Heart right ventricle (tissue), 16 donors: ENCODE results near the gene LDAH. TPM values are rescaled to one million over a fixed set of nuclear protein-coding genes. Genes with fewer than 3 reads are reported as not detected.

Source experiments
- ATAC-seq, 8 donors: fragments of 200-7000 bp; cut with Tn5 transposase; one replicate each; pipeline ENCODE4 v1.9.1; 2020; ENCODE audit warnings: mild to moderate bottlenecking in 8 of 8, moderate library complexity in 8 of 8, moderate number of reproducible peaks in 1 of 8
- DNase-seq, 2 donors: peaks; one replicate each; pipeline ENCODE4 v3.0.0-alpha.2; 2020
- H3K27ac ChIP-seq, 10 donors: fragments of 200-600 bp; sonication (generic) in 2 of 10; one replicate each; pipeline versions ENCODE4 v1.5.0 to v1.8.0; 2020 to 2022; ENCODE audit warnings: mild to moderate bottlenecking in 3 of 10
- H3K27me3 ChIP-seq, 7 donors: fragments of 200-600 bp; one replicate each; pipeline ENCODE4 v1.8.0; 2021 to 2022; ENCODE audit warnings: mild to moderate bottlenecking in 2 of 7
- H3K36me3 ChIP-seq, 9 donors: fragments of 200-600 bp; sonication (generic) in 1 of 9; one replicate each; pipeline versions ENCODE4 v1.5.0 to v1.8.0; 2020 to 2022; ENCODE audit warnings: mild to moderate bottlenecking in 2 of 9
- H3K4me1 ChIP-seq, 9 donors: fragments of 200-600 bp; sonication (generic) in 1 of 9; one replicate each; pipeline versions ENCODE4 v1.5.0 to v1.8.0; 2020 to 2022; ENCODE audit warnings: mild to moderate bottlenecking in 4 of 9
- H3K4me3 ChIP-seq, 10 donors: fragments of 200-600 bp; sonication (generic) in 2 of 10; one replicate each; pipeline versions ENCODE4 v1.5.0 to v1.8.0; 2020 to 2022; ENCODE audit warnings: mild to moderate bottlenecking in 7 of 10, moderate library complexity in 2 of 10
- H3K9me3 ChIP-seq, 11 donors: fragments of 200-600 bp in 10 of 11; sonication (generic) in 2 of 11; one replicate each; pipeline versions ENCODE4 v1.5.0 to v1.8.0; 2013 to 2022; ENCODE audit warnings: mild to moderate bottlenecking in 2 of 11, control low read depth in 1 of 11, moderate library complexity in 1 of 11
- CTCF ChIP-seq, 9 donors: fragments of 200-600 bp; sonication (generic) in 2 of 9; IDR thresholded peaks; one replicate each; pipeline versions ENCODE4 v1.5.0 to v1.8.0; 2021 to 2022; ENCODE audit warnings: antibody characterized with exemption in 9 of 9, mild to moderate bottlenecking in 5 of 9, moderate library complexity in 1 of 9
- WGBS, 2 donors: extraction: QIAGEN DNeasy Blood & Tissue Kit; methylation state at CpG; one replicate each; pipeline ENCODE4 v1.1.7; 2013; ENCODE audit warnings: inconsistent platforms in 1 of 2; 5-methylcytosine and 5-hydroxymethylcytosine counted together
- intact Hi-C, 10 donors: fragments of 100-400 bp; cut with DNase I; formaldehyde crosslinking; loops; one replicate each; pipeline versions ENCODE4 v1.11.1 to v1.14.2; 2022
- polyA plus RNA-seq, 2 donors: library from polyadenylated mRNA; stranded (reverse); fragments of 200-250 nt; gene quantifications; one replicate each; pipeline ENCODE4 v1.2.3, GENCODE V29; 2013
- total RNA-seq, 10 donors: library from RNA; stranded (reverse); fragmentation: NEBNext Ultra II Directional in 3 of 10; extraction: Animal tissue kit (Norgen Biotek cat#: 25700) in 3 of 10; gene quantifications; one replicate each; pipeline versions ENCODE4 v1.2.1 to v1.2.4, GENCODE V29; 2021 to 2023
- donor health status: Arrhythmogenic right ventricular cardiomyopathy.
- donor health status: ischemic (EF 13 %, LVEDD 7.1; RV severe dilation, severe dysfunction).
- donor health status: healthy with polysubstance abuse.
- donor health status: DM: no; HTN: yes; CAD: no.
- donor health status: DM: no; HTN: no; CAD: no.
- donor health status: ischemic (EF 25% LVEDD 6.9; RV normal size, moderate dysfunction).
- donor health status: ischemic (EF 25% LVEDD 5.7; RV mildly dilated, moderate dysfunction).
- donor health status: healthy.
- donor health status: DM: yes; HTN: yes; CAD: no.
- donor health status: Ischemic cardiomyopathy.
- donor health status: ischemic (EF 35%, LVEDD 5.7; RV mildly dilated, moderate dysfunction).
- donor health status: nonischemic (EF 11% LVEDD 7.7; RV severe dilation, severe dysfunction).
- donor health status: DM: yes; HTN: yes; CAD: no.
- donor health status: PGD.
- donor health status: ischemic (EF 29% LVEDD 5.4; RV normal size, mild dysfunction).
- donor health status: nonischemic (EF 23%, LVEDD 6.1; RV moderate dilation, normal function).

The LDAH gene
- total and polyA plus RNA-seq, 12 donors: 1.5 to 11.3 (median 5.4) TPM

- H3K4me1 ChIP-seq: no peaks in the 10 kb centered on the region
- H3K27ac ChIP-seq: no peak overlapping the region
- DNase-seq: no peak
- H3K27me3 ChIP-seq: peaks cover 0 to 56% (median 39%) of the 10 kb centered on the region in 7 donors
- TF ChIP-seq CTCF (IDR thresholded peaks at IDR 0.05): no peak
- no peaks in the 10 kb centered on the region for H3K36me3 ChIP-seq
- H3K4me3 ChIP-seq: no peak overlapping the region
- 73 to 85% methylated on average over 2 of the region's 2 CpGs for WGBS, 2 donors
- intact Hi-C loops: no loop called here
- peaks cover 0 to 4% (median 0%) of the 10 kb centered on the region in 11 donors for H3K9me3 ChIP-seq
- ATAC-seq: no peak
These were observed 15.1 kb upstream of the LDAH start for GRCh38 chr2:20838016-20838415.

- Histone ChIP-seq H3K36me3 (no peaks in the 10 kb centered on the region), H3K27me3 (peaks cover 0 to 56% (median 42%) of the 10 kb centered on the region in 7 donors), H3K27ac (no peak overlapping the region), H3K9me3 (peaks cover 0 to 4% (median 0%) of the 10 kb centered on the region in 11 donors), H3K4me3 (no peak overlapping the region), H3K4me1 (no peaks in the 10 kb centered on the region)
- intact Hi-C loops: no loop called here
- 40 to 53% methylated on average over 1 of the region's 1 CpG for WGBS, 2 donors
- DNase-seq (no peak), ATAC-seq (no peak)
- no peak for TF ChIP-seq CTCF (IDR thresholded peaks at IDR 0.05)
These were observed 13.6 kb upstream of the LDAH start for GRCh38 chr2:20836521-20836920.

- intact Hi-C loops: no loop called here
- H3K4me3 ChIP-seq: no peak overlapping the region
- WGBS, 2 donors: 79 to 86% methylated on average over 2 of the region's 2 CpGs
- DNase-seq (no peak), ATAC-seq (no peak)
- no peak for TF ChIP-seq CTCF (IDR thresholded peaks at IDR 0.05)
- H3K27ac ChIP-seq: no peak overlapping the region
- H3K4me1 ChIP-seq: no peaks in the 10 kb centered on the region
- H3K36me3 ChIP-seq: no peaks in the 10 kb centered on the region
- peaks cover 0 to 4% (median 0%) of the 10 kb centered on the region in 11 donors for H3K9me3 ChIP-seq
- peaks cover 0 to 57% (median 45%) of the 10 kb centered on the region in 7 donors for H3K27me3 ChIP-seq
These were observed 11.4 kb upstream of the LDAH start for GRCh38 chr2:20834331-20834730.

GRCh38 chr2:20832606-20833005, 9.7 kb upstream of the LDAH start:
- intact Hi-C loops: no loop called here
- no peak for ATAC-seq
- no peak overlapping the region for H3K27ac ChIP-seq
- DNase-seq: no peak
- no peaks in the 10 kb centered on the region for H3K36me3 ChIP-seq
- no peaks in the 10 kb centered on the region for H3K9me3 ChIP-seq
- no peaks in the 10 kb centered on the region for H3K4me1 ChIP-seq
- no peak for TF ChIP-seq CTCF (IDR thresholded peaks at IDR 0.05)
- no peak overlapping the region for H3K4me3 ChIP-seq
- peaks cover 0 to 46% (median 41%) of the 10 kb centered on the region in 7 donors for H3K27me3 ChIP-seq
